HL-60 (cell line): ENCODE results near the gene PPIE.

Experiments used
- CTCF ChIP-seq: IDR thresholded peaks from one replicate; pipeline ENCODE4 v1.5.1; 2011; ENCODE audit warnings: low read length, control low read depth, inconsistent platforms; ENCODE audit not compliant: insufficient read depth
- GABPA ChIP-seq: IDR thresholded peaks from 2 replicates; pipeline ENCODE4 v1.6.1; 2012; ENCODE audit warnings: low read depth
- POLR2AphosphoS5 ChIP-seq: IDR thresholded peaks from 2 replicates; pipeline ENCODE4 v1.6.1; 2012; ENCODE audit warnings: low read depth
- REST ChIP-seq: IDR thresholded peaks from 2 replicates; pipeline ENCODE4 v1.6.1; 2012; ENCODE audit warnings: low read depth; ENCODE audit not compliant: insufficient replicate concordance
- SPI1 ChIP-seq: IDR thresholded peaks from 2 replicates; pipeline ENCODE4 v1.6.1; 2012; ENCODE audit warnings: low read depth, mild to moderate bottlenecking, borderline replicate concordance

DNA sequence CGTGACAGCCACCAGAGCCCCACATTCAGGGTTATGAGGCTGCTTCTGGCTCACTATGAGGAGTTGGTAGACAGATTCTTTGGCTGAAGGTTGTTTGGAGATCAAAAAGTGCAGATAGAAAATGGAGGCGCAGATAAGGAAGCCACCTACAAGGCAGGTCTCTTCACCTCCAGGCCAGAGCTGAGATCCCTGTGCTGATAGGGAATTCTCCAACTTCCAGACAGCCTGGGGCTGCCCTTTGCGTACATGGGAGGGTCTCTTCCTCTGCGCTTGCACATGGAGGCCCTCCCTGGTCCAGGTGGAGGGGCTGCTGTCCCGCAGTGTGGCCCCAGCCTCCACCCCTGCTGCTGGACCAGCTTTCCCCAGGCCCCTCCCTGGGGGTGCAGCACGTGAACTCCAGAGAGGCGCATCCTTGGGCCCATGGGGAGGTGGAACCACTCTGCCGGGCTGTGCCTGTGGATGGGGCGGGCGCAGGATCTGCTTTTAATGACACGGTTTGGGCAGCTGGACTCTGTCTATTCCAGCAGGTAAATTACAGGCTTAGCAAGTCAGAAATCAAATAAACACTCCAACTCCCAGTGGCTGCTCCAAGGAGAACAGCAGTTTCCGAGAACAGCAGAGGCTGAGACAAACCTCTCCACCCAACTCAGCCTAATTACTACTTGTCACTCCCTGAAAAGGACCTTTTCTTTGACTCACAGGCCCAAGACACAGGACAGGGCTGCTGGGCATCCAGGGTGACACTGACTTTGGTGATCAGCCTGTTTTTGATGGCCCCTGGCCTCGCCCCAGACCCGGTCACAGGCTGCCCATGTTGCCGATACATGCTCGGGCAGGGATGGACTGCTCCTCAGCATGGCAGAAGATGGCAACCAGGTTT, 20.1 kb downstream of the PPIE start:
- TF ChIP-seq POLR2AphosphoS5 (no peak), CTCF (no peak), REST (no peak), SPI1 (no peak), GABPA (no peak)
